Medulla oblongata (tissue), 1 donor: Measurements from ENCODE around the gene AKR1C1.
"Not testable (repeated sequence)": the region's sequence is repeated elsewhere in the genome, so short reads cannot be mapped to it uniquely, and the experiment has no call there.

Experiments used
- DNase-seq: peaks from one replicate; pipeline ENCODE4 v3.0.0-alpha.2; 2015; ENCODE audit errors: extremely low spot score

The AKR1C1 gene

DNA sequence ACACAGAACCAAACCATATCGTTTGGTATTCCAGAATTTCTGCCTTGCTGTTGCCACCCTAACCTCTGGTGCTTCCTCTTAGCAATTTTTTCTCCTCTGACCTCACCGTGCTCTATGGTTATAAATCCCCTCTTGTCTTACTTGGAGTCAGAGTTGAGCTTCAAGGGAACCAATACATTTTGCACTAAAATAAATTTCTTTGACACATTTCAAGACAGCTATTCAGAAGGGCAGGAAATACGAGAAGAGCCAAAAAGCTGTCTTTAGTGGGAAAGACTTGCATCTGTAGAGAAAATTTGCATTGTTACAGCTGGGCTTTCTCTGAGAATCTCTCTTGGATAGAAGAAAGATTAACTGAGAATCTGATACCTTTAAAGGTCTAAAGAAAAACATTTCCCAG lies 54.9 kb downstream of the AKR1C1 start:
- DNase-seq = no peak

DNA sequence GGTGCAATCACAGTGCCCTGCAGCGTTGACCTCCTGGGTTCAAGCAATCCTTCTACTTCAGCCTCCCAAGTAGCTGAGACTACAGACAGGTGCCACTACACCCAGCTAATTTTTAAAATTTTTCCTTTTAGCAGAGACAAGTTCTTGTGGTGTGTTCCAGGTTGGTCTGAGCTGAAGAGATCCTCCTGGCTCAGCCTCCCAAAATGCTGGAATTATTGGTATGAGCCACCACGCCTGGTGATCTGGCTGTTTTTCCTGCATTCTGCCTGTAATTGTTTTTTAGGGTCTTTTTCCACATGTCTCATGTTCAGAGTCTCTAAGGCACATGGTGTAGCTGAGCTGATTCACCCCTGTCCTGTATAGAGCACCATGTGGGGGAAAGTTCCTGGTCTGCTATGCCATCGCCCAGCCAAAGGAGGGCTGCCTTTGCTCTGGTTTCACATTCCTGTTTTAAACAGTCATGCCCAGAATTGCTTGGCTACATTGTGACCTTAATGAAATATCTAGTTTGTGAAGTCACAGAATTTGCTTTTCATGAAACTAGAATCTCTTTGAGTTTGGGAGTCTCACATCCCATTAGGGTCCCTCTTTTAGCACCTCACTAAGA lies 55.6 kb downstream of the AKR1C1 start:
- DNase-seq = peak; percentile 13

DNA sequence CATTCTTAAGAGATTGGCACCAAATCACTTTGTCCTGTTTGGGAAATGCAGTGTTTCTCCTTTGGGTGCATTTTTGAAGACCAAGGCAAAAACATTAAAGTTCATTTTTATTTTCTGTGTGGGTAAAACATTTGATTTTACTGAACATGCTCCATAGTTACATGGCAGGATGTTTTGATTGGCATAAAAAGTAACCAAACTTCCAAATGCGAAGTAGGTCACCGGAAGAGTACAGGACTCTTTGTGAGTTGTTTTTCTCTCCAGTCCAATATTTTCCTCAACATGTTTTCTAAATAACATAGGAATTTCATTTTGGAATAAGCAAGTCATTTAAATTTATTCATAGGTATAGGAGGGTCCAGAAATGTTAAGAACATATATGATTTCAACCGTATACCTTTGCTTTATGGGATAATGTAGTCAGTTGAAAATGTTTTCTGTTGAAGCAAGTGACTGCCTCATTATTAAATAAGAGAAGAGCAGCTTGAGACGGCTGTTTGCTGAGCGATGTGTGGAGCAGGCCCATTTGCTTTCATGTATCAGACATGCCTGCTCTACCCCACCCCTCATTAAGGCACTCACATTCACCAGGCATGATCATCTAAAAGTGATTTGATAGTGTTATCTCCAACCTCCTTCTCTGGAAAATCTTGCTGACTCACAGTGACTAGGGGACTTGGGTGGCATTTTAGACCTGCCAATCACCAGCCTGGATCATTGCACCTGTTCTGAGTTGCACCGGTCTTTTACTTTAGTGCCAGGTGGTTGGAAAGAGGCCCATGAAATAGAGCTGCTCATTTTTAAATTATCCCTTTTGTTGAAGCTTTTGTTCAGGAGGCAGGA lies 56.8 kb downstream of the AKR1C1 start:
- DNase-seq = not testable (repeated sequence)

DNA sequence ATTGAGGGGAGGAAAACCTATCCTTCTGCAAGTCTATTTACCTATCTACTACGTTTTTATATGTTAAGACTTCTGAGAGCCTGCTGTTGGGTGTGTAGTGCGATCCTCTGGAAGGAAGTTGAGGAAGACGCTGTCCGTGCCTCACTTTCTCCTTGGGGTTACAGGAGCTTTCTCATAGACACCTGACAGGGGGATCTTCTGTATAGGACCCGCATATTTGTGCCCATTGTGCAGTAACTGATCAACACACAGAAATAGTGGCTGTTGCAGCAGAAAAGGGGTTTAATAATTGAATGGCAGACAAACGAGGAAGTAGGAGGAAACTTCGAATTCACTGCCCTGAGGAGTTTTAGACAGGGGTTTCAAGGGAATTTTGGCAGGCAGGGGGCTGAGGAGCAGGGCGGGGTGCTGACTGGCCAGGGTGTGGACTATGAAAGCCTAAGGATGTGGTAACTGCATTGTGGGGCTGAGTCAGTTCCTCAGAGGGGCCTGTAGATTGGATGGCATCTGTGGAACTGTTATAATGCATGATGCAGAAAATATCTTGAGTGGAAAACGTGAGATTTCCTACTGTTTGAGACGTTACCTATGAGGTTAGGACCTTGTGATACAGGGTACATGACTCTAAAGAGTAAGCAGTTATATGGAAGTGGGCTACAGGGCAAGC lies 58.5 kb downstream of the AKR1C1 start:
- not testable (repeated sequence) for DNase-seq

DNA sequence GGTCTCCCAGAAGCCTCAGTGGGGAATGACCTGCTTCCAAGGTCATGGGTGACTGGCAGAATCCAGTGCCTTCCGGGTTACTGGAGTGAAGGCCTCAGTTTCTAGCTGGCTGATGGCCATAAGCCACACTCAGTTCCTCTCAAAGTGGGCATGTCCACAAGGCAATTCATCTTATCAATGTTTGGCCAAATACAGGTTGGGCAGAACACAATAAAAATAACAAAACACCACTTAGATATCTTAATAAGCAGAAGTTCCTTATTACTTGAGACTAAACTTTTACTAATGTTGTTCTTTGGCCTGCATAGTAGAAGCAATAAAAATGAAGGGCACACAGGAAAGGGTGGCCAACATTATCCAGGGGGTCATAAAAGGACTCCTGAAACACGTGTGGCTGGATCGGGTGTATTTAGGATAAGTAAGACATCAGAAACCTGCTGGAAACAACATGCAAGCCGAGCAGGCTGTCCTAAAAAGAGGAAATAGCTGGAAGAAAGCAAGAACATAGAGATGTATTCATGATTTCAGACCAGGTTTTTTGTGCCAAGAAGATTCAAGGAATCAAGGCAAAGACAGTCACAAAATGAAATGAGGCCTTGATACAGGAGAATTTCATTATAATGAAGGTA lies 60.1 kb downstream of the AKR1C1 start:
- no peak for DNase-seq

DNA sequence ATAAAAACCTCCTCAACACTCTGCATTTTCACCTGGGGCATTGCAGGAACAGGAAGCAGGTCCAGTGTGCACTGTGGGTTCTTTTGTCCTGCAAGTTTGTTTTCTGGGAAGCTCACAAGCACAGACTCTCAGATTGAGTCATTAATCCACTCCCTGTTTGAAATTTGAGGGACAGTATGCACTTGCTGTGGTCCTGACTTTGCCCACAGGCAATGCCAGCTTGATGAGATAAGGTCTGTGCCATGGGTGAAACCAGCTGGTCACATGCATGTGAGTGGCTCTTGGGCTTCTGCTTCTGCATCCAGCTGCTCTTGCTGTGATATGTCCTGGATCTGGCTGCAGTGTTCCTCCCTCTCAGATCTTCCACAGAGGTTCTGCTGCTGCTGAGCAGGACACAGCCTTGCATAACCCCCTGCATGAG lies 62.3 kb downstream of the AKR1C1 start:
- DNase-seq = not testable (repeated sequence)

DNA sequence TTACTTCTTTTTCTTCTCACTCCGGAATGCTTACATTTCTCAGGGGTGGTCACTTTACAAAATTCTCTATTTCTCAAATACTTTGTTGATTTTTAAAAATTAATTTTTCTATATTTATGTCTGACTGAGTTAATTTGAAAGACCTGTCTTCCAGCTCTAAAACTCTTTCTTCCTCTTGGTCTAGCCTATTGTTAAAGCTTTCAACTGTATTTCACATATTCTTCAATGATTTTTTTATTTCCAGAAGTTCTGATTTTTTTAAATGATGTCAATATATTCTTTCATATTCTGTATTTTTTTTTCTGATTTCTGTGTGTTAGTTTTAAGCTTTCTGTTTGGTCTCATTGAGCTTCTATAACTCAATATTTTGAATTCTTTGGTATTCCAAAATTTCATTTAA lies 67.8 kb downstream of the AKR1C1 start:
- DNase-seq = no peak

DNA sequence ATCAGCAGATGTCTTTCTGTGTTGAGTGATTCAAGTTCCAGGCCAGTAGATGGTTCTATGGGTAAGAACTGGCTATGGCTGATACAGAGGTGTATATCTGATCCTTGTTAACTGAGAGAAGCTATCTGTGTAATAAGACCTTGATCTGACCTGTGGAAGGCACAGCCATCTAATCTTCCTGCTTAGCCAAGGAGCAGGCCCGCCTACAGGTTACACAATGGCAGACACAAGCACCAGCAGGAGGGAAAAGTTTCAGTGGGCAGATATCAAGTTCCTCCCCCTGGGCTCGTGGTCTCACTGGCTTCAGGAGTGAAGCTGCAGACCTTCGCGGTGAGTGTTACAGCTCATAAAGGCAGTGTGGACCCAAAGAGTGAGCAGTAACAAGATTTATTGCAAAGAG lies 68.4 kb downstream of the AKR1C1 start:
- not testable (repeated sequence) for DNase-seq

DNA sequence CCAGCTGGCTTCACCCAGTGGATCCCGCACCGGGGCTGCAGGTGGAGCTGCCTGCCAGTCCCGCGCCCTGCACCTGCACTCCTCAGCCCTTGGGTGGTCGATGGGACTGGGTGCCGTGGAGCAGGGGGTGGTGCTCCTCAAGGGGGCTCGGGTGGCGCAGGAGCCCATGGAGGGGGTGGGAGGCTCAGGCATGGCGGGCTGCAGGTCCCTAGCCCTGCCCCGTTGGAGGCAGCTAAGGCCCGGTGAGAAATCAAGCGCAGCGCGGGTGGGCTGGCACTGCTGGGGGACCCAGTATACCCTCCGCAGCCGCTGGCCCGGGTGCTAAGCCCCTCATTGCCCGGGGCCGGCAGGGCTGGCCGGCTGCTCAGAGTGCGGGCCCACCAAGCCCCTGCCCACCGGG lies 69.2 kb downstream of the AKR1C1 start:
- DNase-seq = not testable (repeated sequence)
